Small intestine (tissue), 7 donors: Measurements from ENCODE around the gene CCDC30. TPM values are rescaled to one million over a fixed set of nuclear protein-coding genes. Genes with fewer than 3 reads are reported as not detected.
"Not testable (repeated sequence)": the region's sequence is repeated elsewhere in the genome, so short reads cannot be mapped to it uniquely, and the experiment has no call there.

Experiments used
- DNase-seq, 2 donors: peaks; one replicate each; pipeline versions ENCODE4 v3.0.0 to v3.0.0-alpha.2; 2013
- FAIRE-seq: peaks from 2 replicates; lab custom pipeline; 2012; peaks lifted over from hg19 to GRCh38; lab: Jason Lieb, UNC
- H3K27ac ChIP-seq, 3 donors: one replicate each; pipeline ENCODE4 v1.5.1; 2013; ENCODE audit warnings: low read length in 2 of 3, mild to moderate bottlenecking in 2 of 3, control low read depth in 1 of 3, inconsistent platforms in 1 of 3, low read depth in 1 of 3, moderate library complexity in 1 of 3
- H3K27me3 ChIP-seq, 3 donors: one replicate each; pipeline ENCODE4 v1.6.1; 2013; ENCODE audit warnings: low read length in 3 of 3, inconsistent platforms in 1 of 3; ENCODE audit not compliant: control insufficient read depth in 3 of 3, insufficient read depth in 3 of 3
- H3K36me3 ChIP-seq, 3 donors: one replicate each; pipeline ENCODE4 v1.6.1; 2013; ENCODE audit warnings: low read length in 3 of 3, inconsistent platforms in 1 of 3, low read depth in 1 of 3, mild to moderate bottlenecking in 1 of 3, moderate library complexity in 1 of 3; ENCODE audit not compliant: control insufficient read depth in 3 of 3, insufficient read depth in 2 of 3
- H3K4me1 ChIP-seq, 3 donors: one replicate each; pipeline ENCODE4 v1.6.1; 2013; ENCODE audit warnings: low read length in 2 of 3, inconsistent platforms in 1 of 3, low read depth in 1 of 3, mild to moderate bottlenecking in 1 of 3, moderate library complexity in 1 of 3; ENCODE audit not compliant: control insufficient read depth in 3 of 3, insufficient read depth in 2 of 3
- H3K4me3 ChIP-seq, 3 donors: one replicate each; pipeline ENCODE4 v1.5.1; 2013; ENCODE audit warnings: low read length in 3 of 3, control low read depth in 1 of 3, inconsistent platforms in 1 of 3, low read depth in 1 of 3, mild to moderate bottlenecking in 1 of 3, moderate library complexity in 1 of 3
- H3K9me3 ChIP-seq, 2 donors: one replicate each; pipeline ENCODE4 v1.6.1; 2013; ENCODE audit warnings: low read depth in 1 of 2, low read length in 1 of 2; ENCODE audit not compliant: control insufficient read depth in 2 of 2, insufficient read depth in 1 of 2
- WGBS, 3 donors: extraction: QIAGEN DNeasy Blood & Tissue Kit; methylation state at CpG; one replicate each; pipeline ENCODE4 v1.1.7; 2013; 5-methylcytosine and 5-hydroxymethylcytosine counted together
- polyA plus RNA-seq, 4 donors: library from polyadenylated mRNA; stranded (reverse) in 3 of 4; unstranded in 1 of 4; fragments of 200-250 nt in 3 of 4; fragments of 120-200 nt in 1 of 4; gene quantifications; one replicate each; pipeline versions ENCODE4 v1.2.1 to v1.2.3, GENCODE V29; 2013
- donor health status: healthy with polysubstance abuse.
- donor health status: control.
- donor health status: control.
- donor health status: Bipolar disorder and iron deficiency.
- donor health status: healthy.

The CCDC30 gene
- polyA plus RNA-seq, 4 donors = 0.67 to 4.4 (median 0.84) TPM

DNA sequence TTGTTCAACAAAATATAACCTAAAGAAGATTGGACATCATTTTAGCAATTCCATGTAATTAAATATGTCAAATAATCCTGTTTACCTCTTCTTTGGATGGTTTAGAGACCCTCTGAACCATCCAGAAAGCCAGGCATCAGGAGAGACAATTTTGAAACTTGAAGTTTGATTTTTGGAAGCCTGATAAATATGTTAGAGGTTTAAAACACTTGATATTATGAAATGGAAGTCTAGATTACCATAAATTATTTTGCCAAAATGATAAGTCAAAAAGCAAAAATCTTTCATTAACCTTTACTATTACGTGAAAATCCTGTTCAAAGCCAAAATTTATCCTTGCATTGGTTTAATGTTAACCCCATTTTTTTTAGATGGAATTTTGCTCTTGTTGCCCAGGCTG lies 43.5 kb downstream of the CCDC30 start:
- 83 to 97% (median 93%) methylated on average over 1 of the region's 1 CpG for WGBS, 3 donors
- FAIRE-seq (no peak), DNase-seq (no peak)
- no peak overlapping the region for H3K27ac ChIP-seq
- H3K27me3 ChIP-seq = no peaks in the 10 kb centered on the region
- H3K4me1 ChIP-seq = no peaks in the 10 kb centered on the region
- H3K4me3 ChIP-seq = no peak overlapping the region
- peaks cover 0 to 3% (median 2%) of the 10 kb centered on the region in 3 donors for H3K36me3 ChIP-seq
- H3K9me3 ChIP-seq = peaks cover 0 to 60% of the 10 kb centered on the region in 2 donors

DNA sequence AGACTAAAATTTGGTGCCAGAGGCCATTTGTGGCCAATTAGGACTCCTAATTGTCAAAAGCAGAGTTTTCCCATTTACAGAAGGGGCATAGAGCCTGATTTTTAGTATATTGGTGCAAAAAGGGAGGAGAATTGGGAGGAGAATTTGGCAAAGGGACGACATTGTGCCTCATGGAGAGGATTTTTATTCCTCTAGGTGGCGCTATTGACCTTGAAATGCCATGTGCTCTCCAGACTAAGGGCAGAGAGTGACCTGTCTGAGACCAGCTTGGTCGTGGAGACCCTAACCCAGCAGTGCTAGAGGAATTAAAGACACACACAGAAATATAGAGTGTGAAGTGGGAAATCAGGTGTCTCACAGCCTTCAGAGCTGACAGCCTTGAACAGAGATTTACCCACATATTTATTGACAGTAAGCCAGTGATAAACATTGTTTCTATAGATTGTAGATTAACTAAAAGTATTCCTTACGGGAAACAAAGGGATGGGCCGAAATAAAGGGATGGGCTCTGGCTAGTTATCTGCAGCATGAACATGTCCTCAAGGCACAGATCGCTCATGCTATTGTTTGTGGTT lies 48.6 kb downstream of the CCDC30 start:
- not testable (repeated sequence) for H3K4me3 ChIP-seq, H3K27ac ChIP-seq, H3K4me1 ChIP-seq, DNase-seq, H3K27me3 ChIP-seq, H3K36me3 ChIP-seq, FAIRE-seq
- 68 to 80% (median 71%) methylated on average over 6 of the region's 6 CpGs for WGBS, 3 donors
- peaks cover 0 to 61% of the 10 kb centered on the region in 2 donors for H3K9me3 ChIP-seq

DNA sequence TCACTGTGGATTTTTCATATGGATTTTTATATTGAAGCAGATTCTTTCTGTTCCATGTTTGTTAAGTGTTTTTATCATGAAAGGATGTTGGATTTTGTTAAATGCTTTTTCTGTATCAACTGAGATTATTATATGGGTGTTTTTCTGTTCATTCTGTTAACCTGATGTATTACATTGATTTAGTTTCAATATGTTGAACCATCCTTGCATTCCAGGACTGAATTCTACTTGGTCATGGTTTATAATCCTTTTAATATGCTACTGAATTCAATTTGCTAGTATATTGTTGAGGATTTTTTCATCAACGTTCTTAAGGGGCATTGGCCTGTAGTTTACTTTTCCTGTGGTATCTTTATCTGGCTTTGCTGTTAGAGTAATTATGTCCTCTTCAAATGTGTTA lies 55.8 kb downstream of the CCDC30 start:
- DNase-seq (no peak), FAIRE-seq (no peak)
- Histone ChIP-seq H3K9me3 (peaks cover 0 to 22% of the 10 kb centered on the region in 2 donors), H3K4me1 (no peaks in the 10 kb centered on the region), H3K27me3 (no peaks in the 10 kb centered on the region), H3K36me3 (no peaks in the 10 kb centered on the region), H3K27ac (no peak overlapping the region), H3K4me3 (no peak overlapping the region)
- WGBS, 3 donors = 60 to 85% (median 70%) methylated on average over 1 of the region's 1 CpG

DNA sequence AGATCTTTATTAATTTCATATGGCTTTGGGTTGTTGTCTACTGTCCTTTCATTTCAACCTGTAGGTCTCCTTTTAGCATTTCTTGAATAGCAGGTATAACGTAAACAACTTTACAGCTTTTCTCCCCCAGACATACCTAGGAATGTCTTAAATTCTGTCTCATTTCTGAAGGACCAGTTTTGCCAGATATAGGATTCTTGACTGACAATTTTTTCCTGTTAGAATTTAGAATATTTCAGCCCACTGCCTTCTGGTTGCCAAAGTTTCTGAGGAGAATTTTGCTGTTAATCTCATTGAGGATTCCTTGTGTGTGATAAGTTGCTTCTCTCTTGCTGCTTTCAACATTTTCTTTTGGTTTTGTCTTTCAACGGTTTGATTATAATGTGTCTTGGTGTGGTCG lies 60.1 kb downstream of the CCDC30 start:
- 86 to 91% (median 90%) methylated on average over 3 of the region's 3 CpGs for WGBS, 3 donors
- Histone ChIP-seq H3K4me3 (no peak overlapping the region), H3K36me3 (no peaks in the 10 kb centered on the region), H3K27ac (no peak overlapping the region), H3K9me3 (peaks cover 0 to 15% of the 10 kb centered on the region in 2 donors), H3K27me3 (no peaks in the 10 kb centered on the region), H3K4me1 (no peaks in the 10 kb centered on the region)
- no peak for DNase-seq
- FAIRE-seq = no peak

DNA sequence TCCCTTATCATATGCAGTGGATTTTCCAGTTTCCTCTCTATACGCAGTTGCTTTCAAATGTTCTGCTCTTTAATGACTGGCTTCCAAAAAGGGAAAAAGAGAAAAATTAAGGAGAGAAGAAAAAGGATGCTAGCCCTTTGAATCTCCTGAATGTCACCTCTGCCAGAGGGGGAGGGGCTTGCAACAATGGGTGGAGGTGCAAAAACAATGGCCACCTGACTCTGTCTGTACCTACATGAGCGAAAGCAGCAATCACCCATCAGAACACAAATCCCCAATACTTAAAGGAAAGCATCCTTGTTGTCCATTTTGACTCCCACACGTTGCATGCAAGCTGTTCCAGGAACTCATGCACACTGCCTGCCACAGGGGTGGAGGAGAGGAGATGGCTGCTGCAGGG lies 61.2 kb downstream of the CCDC30 start:
- Histone ChIP-seq H3K9me3 (peaks cover 0 to 14% of the 10 kb centered on the region in 2 donors), H3K27ac (no peak overlapping the region), H3K27me3 (no peaks in the 10 kb centered on the region), H3K4me3 (no peak overlapping the region), H3K36me3 (no peaks in the 10 kb centered on the region), H3K4me1 (no peaks in the 10 kb centered on the region)
- FAIRE-seq (no peak), DNase-seq (no peak)
- 78 to 88% (median 84%) methylated on average over 3 of the region's 3 CpGs for WGBS, 3 donors

DNA sequence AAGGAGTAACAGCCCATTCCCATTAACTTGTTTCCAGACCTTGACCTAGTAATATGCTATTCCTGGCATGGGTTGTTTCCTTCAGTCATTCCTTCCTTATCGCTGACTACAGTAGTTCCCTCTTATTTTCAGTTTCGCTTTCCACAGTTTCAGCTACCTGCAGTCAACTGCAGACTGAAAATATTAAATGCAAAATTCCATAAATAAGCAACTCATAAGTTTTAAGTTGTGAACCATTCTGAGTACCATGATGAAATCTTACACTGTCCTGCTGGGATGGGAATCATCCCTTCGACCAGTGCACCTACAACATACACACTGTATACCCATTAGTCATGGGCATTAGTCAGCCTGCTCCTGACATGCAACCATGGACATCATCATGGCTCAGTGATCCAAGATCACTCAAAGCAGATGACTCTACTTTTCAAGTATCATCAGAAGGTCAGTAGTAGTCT lies 66.7 kb downstream of the CCDC30 start:
- peak; percentile 15 for FAIRE-seq
- Histone ChIP-seq H3K9me3 (no peaks in the 10 kb centered on the region), H3K27me3 (no peaks in the 10 kb centered on the region), H3K4me1 (no peaks in the 10 kb centered on the region), H3K4me3 (peak overlapping the region in 1 of 3 donors; percentile 26), H3K36me3 (no peaks in the 10 kb centered on the region), H3K27ac (peak overlapping the region in 1 of 3 donors; percentile 78)
- peak; percentile 69 to 85 for DNase-seq
- WGBS, 3 donors = 23 to 48% (median 32%) methylated on average over 3 of the region's 3 CpGs

DNA sequence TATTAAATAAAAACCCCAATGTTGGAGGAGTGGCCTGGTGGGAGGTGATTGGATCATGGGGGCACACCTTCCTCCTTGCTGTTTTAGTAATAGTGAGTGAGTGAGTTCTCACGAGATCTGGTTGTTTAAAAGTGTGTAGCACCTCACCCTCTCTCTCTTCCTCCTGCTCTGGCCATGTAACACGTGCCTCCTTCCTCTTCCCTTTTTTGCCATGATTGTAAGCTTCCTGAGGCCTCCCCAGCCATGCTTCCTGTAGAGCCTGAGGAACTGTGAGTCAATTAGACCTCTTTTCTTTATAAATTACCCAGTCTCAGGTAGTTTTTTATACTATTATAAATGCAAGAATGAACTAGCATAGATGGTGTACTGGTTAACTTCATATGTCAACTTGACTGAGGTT lies 68.0 kb downstream of the CCDC30 start:
- H3K27ac ChIP-seq = no peak overlapping the region
- no peaks in the 10 kb centered on the region for H3K36me3 ChIP-seq
- no peaks in the 10 kb centered on the region for H3K27me3 ChIP-seq
- FAIRE-seq (no peak), DNase-seq (no peak)
- WGBS, 3 donors = 46 to 83% (median 80%) methylated on average over 2 of the region's 2 CpGs
- no peak overlapping the region for H3K4me3 ChIP-seq
- H3K4me1 ChIP-seq = no peaks in the 10 kb centered on the region
- H3K9me3 ChIP-seq = no peaks in the 10 kb centered on the region

DNA sequence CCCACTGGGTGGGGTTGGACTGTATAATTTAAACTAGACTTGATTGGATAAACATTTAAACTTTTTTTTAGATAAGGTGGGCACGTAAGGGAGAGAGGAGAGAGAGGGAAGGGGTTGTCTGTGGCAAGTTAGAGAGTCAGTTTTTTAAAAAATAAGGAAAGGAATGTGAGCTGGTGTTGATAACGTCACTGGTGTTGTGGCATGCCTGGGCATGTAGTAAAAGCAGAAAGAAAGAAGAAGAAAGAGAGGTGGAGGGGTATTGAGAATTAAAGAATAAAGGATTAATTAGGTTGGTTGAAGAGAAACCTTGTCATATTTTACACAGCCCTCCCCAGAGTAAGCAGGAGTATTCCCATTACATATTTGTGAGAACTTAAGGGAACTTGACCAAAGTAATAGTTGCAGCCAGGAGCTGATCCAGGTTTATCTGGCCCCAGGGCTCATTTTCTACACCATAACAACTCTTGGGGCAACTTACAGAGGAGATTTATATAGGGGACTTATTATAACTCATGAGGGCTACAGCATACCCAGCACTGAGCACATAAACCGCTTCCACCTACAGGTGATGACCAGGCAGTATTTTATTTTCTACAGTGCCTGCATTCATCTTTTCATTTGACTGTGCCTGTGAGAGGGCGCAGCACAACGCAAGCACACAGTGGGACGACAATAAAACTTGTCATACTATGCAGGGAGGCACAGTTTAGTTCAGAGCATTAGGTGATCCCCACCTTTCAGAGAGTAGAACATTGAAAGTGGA lies 70.2 kb downstream of the CCDC30 start:
- Histone ChIP-seq H3K36me3 (peaks cover 0 to 2% (median 0%) of the 10 kb centered on the region in 3 donors), H3K4me3 (no peak overlapping the region), H3K27me3 (no peaks in the 10 kb centered on the region), H3K9me3 (no peaks in the 10 kb centered on the region), H3K4me1 (no peaks in the 10 kb centered on the region), H3K27ac (no peak overlapping the region)
- WGBS, 3 donors = 85 to 90% (median 87%) methylated on average over 6 of the region's 6 CpGs
- no peak for DNase-seq
- no peak for FAIRE-seq
